ENCODE data around the gene ZMPSTE24. TPM values are rescaled to one million over a fixed set of nuclear protein-coding genes. Genes with fewer than 3 reads are reported as not detected.
A peak's percentile ranks its signal among the peaks of the same experiment; 100 is the strongest.

Gene ZMPSTE24
- total RNA-seq, 1 donor from 2014 or later, result 40.4 TPM

DNA sequence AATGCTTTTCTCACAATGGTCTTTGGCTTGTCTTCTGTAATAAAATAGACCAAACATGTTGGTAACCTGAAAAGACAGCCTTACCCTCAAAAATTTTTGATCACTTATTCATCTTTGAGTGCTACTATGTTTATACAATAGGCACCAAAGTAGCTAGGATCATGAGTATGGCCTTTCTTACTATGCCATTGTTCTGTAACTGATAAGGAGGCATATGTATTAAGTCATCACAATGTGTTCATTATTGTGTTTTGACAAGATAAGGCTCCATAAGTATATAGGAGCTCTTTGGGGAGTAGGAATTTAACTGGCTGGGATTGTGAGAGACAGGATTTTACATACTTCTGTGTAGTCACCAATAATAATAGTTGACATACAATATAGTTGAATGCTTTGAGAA, 9.6 kb upstream of the ZMPSTE24 start:
- H3K27ac Mint-ChIP-seq, result no peak overlapping the region
- TF ChIP-seq, protein P1, sequence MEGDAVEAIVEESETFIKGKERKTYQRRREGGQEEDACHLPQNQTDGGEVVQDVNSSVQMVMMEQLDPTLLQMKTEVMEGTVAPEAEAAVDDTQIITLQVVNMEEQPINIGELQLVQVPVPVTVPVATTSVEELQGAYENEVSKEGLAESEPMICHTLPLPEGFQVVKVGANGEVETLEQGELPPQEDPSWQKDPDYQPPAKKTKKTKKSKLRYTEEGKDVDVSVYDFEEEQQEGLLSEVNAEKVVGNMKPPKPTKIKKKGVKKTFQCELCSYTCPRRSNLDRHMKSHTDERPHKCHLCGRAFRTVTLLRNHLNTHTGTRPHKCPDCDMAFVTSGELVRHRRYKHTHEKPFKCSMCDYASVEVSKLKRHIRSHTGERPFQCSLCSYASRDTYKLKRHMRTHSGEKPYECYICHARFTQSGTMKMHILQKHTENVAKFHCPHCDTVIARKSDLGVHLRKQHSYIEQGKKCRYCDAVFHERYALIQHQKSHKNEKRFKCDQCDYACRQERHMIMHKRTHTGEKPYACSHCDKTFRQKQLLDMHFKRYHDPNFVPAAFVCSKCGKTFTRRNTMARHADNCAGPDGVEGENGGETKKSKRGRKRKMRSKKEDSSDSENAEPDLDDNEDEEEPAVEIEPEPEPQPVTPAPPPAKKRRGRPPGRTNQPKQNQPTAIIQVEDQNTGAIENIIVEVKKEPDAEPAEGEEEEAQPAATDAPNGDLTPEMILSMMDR (IDR thresholded peaks at IDR 0.05; ENCODE audit: unreplicated experiment), result no peak
- no peaks in the 10 kb centered on the region for H3K9me3 Mint-ChIP-seq (ENCODE audit: low read depth)
- H3K4me3 Mint-ChIP-seq (ENCODE audit: low read depth), result no peak overlapping the region
- H3K27me3 Mint-ChIP-seq, result no peaks in the 10 kb centered on the region
- H3K4me1 Mint-ChIP-seq (ENCODE audit: low read depth), result peaks cover 15% of the 10 kb centered on the region
- no peak for DNase-seq (ENCODE audit: low spot score, unreplicated experiment)
- H3K36me3 Mint-ChIP-seq (ENCODE audit: insufficient read depth), result no peaks in the 10 kb centered on the region

DNA sequence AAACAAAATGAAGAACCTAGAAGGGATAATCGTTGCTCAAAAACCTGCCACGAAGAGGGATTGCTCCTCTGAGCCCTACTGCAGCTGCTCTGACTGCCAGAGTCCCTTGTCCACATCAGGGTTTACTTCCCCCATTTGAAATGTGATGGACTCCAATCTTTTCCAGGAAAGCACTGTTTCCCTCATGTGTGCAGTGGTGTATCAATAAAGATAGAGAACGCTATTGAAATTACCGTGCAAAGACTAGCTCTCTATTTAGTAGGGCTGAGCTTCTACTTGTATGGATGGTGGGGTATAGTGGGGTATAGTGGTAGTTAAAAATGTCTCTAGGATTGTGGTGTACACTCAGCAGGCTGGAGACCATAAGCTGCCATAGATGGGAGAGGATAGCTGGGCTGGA, 6.6 kb upstream of the ZMPSTE24 start:
- TF ChIP-seq, protein P1 (IDR thresholded peaks at IDR 0.05; ENCODE audit: unreplicated experiment), result no peak
- Mint-ChIP-seq H3K27me3 (no peaks in the 10 kb centered on the region), H3K36me3 (ENCODE audit: insufficient read depth) (peaks cover 2% of the 10 kb centered on the region), H3K4me3 (ENCODE audit: low read depth) (no peak overlapping the region), H3K4me1 (ENCODE audit: low read depth) (peaks cover 15% of the 10 kb centered on the region), H3K27ac (no peak overlapping the region), H3K9me3 (ENCODE audit: low read depth) (no peaks in the 10 kb centered on the region)
- DNase-seq (ENCODE audit: low spot score, unreplicated experiment), result no peak

DNA sequence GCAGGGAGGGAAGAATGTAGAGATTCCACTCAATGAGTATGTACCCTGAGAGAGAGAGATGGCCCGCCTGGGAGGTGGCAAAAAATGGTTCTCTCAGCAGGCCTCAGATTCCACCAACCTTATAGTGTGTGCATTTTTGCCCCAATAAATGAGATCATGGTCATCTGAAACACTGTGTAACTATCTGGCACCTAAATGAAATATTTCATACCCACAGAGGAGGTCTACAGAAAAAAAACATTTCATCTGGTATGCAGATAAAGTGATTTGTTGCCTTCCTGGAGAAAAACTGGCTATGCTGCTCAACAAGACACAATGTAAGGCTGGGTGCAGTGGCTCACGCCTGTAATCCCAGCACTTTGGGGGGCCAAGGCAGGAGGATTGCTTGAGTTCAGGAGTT, 5.4 kb upstream of the ZMPSTE24 start:
- peaks cover 14% of the 10 kb centered on the region for H3K4me1 Mint-ChIP-seq (ENCODE audit: low read depth)
- TF ChIP-seq, protein P1 (IDR thresholded peaks at IDR 0.05; ENCODE audit: unreplicated experiment), result no peak
- H3K36me3 Mint-ChIP-seq (ENCODE audit: insufficient read depth), result peaks cover 2% of the 10 kb centered on the region
- no peak for DNase-seq (ENCODE audit: low spot score, unreplicated experiment)
- no peak overlapping the region for H3K27ac Mint-ChIP-seq
- H3K27me3 Mint-ChIP-seq, result no peaks in the 10 kb centered on the region
- no peak overlapping the region for H3K4me3 Mint-ChIP-seq (ENCODE audit: low read depth)
- no peaks in the 10 kb centered on the region for H3K9me3 Mint-ChIP-seq (ENCODE audit: low read depth)

DNA sequence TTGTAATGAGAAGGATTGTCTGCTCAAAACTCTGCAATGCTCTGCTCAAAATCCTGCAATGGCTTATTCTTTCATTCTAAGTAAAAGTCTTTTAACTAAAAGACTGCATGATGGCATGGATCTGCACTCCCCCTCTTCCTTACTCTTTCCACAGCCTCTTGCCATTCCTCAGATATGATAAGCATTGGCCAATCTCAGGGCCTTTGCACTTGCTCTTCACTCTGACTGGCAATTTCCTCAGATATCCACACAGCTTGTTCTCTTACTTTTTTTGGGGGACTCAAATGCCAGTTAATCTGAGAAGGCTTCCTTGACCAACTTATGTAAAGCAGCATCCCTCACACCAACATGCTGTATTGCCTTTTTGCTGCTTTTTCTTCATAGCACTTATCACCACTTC, 2.8 kb upstream of the ZMPSTE24 start:
- Mint-ChIP-seq H3K4me1 (ENCODE audit: low read depth) (peaks cover 6% of the 10 kb centered on the region), H3K36me3 (ENCODE audit: insufficient read depth) (peaks cover 2% of the 10 kb centered on the region), H3K27ac (peak overlapping the region; percentile 1), H3K9me3 (ENCODE audit: low read depth) (no peaks in the 10 kb centered on the region), H3K27me3 (no peaks in the 10 kb centered on the region), H3K4me3 (ENCODE audit: low read depth) (no peak overlapping the region)
- no peak for DNase-seq (ENCODE audit: low spot score, unreplicated experiment)
- TF ChIP-seq, protein P1 (IDR thresholded peaks at IDR 0.05; ENCODE audit: unreplicated experiment), result no peak

DNA sequence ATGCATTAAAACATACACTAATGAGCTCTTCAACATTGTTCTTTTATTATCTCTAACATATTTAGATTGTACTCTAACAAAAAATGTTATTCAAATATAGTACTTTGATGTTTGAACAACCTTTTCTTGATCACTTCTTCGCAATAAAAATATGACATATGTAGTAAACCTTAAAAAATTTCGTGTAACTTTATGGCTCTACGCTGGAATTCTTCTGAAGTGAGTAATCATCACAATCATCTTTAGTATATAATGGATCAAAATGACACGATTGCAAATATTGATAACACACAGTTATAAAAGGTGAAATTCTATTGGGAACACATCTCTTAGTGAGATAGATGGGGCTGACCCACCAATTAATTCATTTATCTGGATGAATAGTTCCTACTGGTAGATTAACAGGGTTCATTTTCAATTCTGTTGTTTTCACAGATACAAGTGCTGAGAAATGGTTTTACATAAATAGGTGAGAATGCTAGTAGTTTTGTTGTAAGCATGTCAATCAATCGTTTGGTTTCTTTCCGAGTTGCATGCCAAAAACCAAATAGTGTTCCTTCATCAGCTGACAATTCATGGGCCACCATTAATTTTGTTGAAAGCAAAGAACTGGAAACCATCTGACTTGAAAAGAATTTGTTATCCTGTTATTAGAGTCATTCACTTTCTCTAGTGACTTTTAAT, 1.5 kb upstream of the ZMPSTE24 start:
- peak overlapping the region; percentile 89 for H3K4me3 Mint-ChIP-seq (ENCODE audit: low read depth)
- H3K36me3 Mint-ChIP-seq (ENCODE audit: insufficient read depth), result peaks cover 6% of the 10 kb centered on the region
- DNase-seq (ENCODE audit: low spot score, unreplicated experiment), result no peak
- peak overlapping the region; percentile 99 for H3K27ac Mint-ChIP-seq
- no peaks in the 10 kb centered on the region for H3K27me3 Mint-ChIP-seq
- peaks cover 6% of the 10 kb centered on the region for H3K4me1 Mint-ChIP-seq (ENCODE audit: low read depth)
- H3K9me3 Mint-ChIP-seq (ENCODE audit: low read depth), result no peaks in the 10 kb centered on the region
- TF ChIP-seq, protein P1 (IDR thresholded peaks at IDR 0.05; ENCODE audit: unreplicated experiment), result no peak
